ENCODE measurements around the gene HHAT. TPM values are rescaled to one million over a fixed set of nuclear protein-coding genes. Genes with fewer than 3 reads are reported as not detected.

Gene HHAT
- total and polyA plus RNA-seq, 2 of the 13 experiments (the other 11 are each of a cell fraction or from before 2014, with no cell fraction given), result 2.6 to 4.9 TPM

GRCh38 chr1:210723646-210724045 is 394.9 kb downstream of the HHAT start (continued):
- TF ChIP-seq ARID4A (CRISPR knock-in tag; IDR thresholded peaks at IDR 0.05; ENCODE audit: borderline replicate concordance) (no peak), HNF4A (CRISPR knock-in tag; IDR thresholded peaks at IDR 0.05) (peak; percentile 37; the same call in 1 of the 2 replicates), BHLHE40 (IDR thresholded peaks at IDR 0.05; ENCODE audit: low read length) (0 out of 2 replicates have a peak, but pooled peaks have one; percentile 9), TERF1 (CRISPR knock-in tag; IDR thresholded peaks at IDR 0.05) (no peak), MAX (IDR thresholded peaks at IDR 0.05) (0 out of 2 replicates have a peak, but pooled peaks have one; percentile 40), SRSF1 (optimal IDR thresholded peaks at IDR 0.05; ENCODE audit: low read depth, low read length) (no peak), USF2 (IDR thresholded peaks at IDR 0.05; ENCODE audit: low read depth, low read length) (0 out of 2 replicates have a peak, but pooled peaks have one; percentile 21), USF2 (CRISPR knock-in tag; IDR thresholded peaks at IDR 0.05; ENCODE audit: borderline replicate concordance) (peak; percentile 27; the same call in 1 of the 2 replicates), ETV6 (CRISPR knock-in tag; conservative IDR thresholded peaks at IDR 0.05) (no peak), AHDC1 (CRISPR knock-in tag; IDR thresholded peaks at IDR 0.05; ENCODE audit: borderline replicate concordance) (no peak)
